GM19193 (cell line): ENCODE data around the gene TTC36.

Source experiments
- POLR2A ChIP-seq: IDR thresholded peaks from 4 replicates; pipeline ENCODE4 v1.6.1; 2011; ENCODE audit not compliant: insufficient read depth, insufficient read length; ENCODE audit errors: extremely low read depth

Gene TTC36

DNA sequence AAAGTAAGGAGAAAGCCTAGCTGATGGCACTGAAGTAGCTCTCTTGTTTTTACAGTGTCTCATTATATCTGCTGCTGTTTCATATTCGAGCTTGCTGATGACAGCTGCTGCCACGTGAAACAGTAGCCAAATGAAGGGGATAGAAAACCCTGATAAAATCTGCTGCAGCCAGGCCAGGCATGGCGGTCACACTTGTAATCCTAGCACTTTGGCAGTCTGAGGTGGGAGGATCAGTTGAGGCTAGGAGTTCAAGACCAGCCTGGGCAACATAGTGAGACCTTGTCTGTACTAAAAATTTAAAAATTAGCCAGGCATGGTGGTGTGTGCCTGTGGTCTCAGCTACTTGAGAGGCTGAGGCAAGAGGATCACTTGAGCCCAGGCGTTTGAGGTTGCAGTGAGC is 25.1 kb downstream of the TTC36 start:
- no peak for TF ChIP-seq POLR2A

DNA sequence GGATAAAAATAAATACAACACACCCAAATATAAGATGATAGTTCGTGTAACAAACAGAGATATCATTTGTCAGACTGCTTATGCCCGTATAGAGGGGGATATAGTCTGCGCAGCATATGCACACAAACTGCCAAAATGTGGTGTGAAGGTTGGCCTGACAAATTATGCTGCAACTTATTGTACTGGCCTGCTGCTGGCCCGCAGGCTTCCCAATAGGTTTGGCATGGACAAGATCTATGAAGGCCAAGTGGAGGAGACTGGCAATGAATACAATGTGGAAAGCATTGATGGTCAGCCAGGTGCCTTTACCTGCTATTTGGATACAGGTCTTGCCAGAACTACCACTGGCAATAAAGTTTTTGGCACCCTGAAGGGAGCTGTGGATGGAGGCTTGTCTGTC is 33.5 kb downstream of the TTC36 start:
- no peak for TF ChIP-seq POLR2A

- no peak for TF ChIP-seq POLR2A
These were observed 37.8 kb downstream of the TTC36 start for GRCh38 chr11:118565051-118565450.

- no peak for TF ChIP-seq POLR2A
These were observed 42.4 kb downstream of the TTC36 start for GRCh38 chr11:118569670-118570069.

GRCh38 chr11:118570787-118571186 is 43.5 kb downstream of the TTC36 start:
- TF ChIP-seq POLR2A, result no peak

DNA sequence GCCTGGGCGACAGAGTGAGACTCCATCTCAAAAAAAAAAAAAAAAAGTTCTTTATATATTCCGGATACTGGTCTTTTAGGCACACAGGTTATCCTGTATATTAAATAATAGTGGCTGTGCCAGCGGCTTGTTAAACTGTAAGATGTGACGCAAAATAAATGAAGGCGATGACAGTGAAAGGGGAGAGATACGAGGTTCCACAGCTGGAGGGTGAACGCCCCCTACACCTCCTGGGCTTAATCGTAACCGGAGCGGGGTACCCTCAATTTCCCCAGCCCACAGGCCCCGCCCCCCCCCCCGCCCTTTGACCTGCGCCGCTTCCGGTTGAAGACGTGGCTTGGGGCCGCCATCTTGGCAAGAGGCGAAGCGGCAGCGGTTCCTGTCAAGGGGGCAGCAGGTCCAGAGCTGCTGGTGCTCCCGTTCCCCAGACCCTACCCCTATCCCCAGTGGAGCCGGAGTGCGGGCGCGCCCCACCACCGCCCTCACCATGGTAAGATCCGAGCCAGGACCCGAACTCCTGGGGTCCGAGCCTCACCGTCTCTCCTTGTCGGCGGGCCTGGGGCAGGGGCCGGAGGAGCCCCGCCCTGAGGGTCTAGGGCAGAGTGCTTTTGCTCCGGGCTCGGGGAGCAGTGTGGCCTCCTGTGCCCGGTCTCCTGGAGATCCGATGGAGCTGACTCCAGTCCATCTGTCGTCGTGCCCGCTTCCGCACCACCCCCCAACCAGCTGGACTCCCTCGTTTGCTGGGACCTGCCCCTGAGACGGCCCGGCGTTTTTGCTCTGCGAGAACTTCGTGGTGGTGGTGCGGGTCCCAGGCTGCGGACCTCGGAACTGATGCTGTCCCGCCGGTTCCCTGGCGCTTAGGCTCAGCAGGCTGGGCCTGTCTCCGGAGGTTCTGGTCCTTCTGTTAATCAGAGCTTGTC is 45.0 kb downstream of the TTC36 start, which contains the start of gene ARCN1:
Gene ARCN1, plus strand, starts transcription at position 349 of the 920 bp plus-strand sequence. Its CDS starts 139 bp downstream, at position 488.
- peak; percentile 89 for TF ChIP-seq POLR2A

DNA sequence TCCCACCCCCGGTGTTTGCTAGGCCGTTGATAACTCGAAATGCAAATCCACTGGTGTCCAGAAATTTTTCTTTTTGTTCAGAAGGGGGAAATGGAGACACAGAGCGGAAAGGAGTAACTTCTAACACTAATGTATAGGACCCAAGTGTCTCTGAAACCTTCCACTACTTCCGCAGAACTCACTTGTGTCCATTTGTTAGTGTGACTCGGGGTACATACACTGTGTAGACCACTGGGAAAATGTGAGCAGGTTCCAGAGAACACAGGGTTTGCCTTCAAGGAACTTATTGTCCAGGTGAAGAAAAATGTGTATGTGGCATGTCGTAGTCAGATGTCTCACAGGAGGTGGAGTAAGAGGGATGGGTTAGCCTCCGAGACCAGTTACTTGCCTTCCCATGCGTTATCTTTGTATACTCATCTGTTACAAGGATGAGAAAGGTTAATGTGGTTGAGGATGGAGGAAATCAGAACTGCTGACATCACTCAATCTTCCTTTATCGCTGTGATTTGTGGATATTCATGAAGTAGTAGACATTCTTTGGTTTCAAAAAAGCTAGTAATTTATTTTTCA is 45.8 kb downstream of the TTC36 start:
- no peak for TF ChIP-seq POLR2A

GRCh38 chr11:118574636-118575035 is 47.4 kb downstream of the TTC36 start:
- TF ChIP-seq POLR2A, result no peak
